Stimulated activated CD4-positive, alpha-beta T cell treated with anti-CD3 and anti-CD28 coated beads, Interleukin-2, amount 100 ng/mL, for 4 hours (primary cell): ENCODE measurements around the gene CPA1.

Experiments used
- DNase-seq: peaks from one replicate; pipeline ENCODE4 v3.0.0-alpha.2; 2020; ENCODE audit warnings: low read depth

The CPA1 gene

DNA sequence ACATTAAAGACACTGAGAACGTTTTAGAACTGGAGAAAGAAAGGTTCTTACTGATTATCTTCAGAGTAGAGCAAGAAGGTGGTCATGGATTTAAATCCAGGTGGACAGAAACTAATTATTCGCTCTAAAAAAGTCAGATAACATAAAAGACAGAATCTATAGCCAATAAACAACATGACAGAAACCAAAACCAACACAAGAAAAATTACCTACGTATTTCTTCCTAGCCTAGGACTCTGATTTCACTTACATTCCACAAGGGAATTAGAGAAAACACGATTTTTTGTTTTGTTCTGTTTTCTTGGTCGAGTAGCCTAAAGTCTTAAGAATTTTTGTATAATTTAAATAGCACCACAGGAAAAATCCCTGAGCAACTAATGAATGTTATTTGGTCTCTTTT is 15.1 kb downstream of the CPA1 start:
- no peak for DNase-seq

DNA sequence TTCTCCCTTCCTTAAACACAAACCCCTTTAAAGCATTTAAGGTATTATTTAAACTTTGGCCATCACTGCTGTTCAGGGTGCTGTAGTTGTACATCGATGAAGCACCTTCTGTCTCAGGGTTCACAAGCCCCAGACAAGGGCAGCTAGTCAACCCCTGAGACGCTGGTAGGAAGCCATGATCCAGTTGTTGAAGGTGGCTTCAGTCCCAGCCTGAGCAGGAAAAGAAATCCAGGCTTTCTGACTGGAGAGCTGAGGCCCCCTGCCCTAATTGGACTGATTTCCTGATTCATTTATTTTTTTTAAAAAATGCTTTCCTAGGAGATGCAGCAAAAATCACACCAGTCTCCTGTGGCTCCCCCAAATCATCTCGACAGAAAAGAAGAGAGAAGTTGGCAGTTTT is 15.8 kb downstream of the CPA1 start:
- no peak for DNase-seq

DNA sequence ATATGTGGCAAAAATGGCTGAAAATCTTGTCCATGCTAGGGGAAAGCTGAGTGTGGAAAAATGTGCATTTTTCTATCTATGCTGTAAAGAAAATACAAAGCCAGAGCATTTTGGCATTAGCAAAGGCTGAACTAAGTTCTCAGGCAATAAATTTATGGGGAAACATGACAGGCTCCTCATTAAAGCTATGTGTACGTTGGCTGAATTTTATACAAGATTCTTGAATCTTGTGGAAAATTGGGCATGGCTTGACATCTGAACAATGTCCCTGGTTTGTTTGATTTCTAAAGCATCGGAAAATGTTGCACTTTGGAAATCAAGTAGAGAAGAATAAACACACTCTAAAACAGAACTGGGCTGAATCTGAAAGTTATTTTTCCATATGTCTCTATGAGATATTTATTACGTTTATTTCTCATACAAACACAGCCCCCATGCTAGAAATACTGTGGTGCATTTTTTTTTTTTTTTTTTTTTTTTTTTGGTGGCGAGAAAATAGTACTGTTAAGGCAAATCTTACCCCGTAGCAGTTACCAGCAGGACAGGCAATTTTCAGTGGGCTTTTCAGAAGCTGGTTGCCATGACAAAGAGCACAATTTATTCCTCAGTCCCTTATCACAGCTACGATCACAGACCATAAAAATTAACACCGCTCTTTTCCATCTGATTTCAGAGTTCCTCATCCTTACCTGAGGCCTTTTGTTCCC is 16.9 kb downstream of the CPA1 start:
- DNase-seq, result no peak

DNA sequence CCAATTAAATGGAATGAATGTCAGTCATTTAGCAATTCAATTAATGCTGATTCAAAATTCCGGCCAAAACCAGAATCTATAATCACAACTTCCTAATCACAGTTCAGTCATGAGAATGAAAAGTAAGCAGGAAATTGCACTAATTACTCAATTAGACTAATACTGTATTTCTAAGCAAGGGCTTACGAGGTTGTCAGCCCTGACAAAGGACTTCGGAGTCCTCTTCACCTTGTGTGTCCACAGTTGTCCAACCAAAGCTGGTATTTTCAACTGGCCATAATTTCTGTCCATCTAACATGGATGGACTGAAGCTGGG is 17.4 kb downstream of the CPA1 start:
- DNase-seq, result no peak

GRCh38 chr7:130398526-130399090 is 18.3 kb downstream of the CPA1 start:
- no peak for DNase-seq

GRCh38 chr7:130400120-130400572 is 19.9 kb downstream of the CPA1 start:
- DNase-seq, result no peak

DNA sequence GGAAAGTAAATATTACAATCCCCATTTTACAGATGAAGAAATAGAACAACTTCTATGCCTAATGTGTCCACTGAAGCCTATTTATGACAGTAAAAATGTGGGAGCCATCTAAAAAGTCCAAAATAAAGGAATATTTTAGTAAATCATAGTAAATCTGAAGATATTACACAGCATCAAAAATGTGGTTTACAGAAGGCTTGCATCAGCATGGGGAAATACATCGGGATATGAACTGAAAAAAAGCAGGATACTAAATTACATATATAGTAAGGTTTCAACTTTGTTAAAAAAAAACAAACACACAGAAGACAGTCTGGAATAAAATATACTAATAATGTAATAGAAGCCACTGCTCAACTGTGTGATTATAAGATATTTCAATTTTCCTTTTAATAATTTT is 20.8 kb downstream of the CPA1 start:
- DNase-seq, result no peak

DNA sequence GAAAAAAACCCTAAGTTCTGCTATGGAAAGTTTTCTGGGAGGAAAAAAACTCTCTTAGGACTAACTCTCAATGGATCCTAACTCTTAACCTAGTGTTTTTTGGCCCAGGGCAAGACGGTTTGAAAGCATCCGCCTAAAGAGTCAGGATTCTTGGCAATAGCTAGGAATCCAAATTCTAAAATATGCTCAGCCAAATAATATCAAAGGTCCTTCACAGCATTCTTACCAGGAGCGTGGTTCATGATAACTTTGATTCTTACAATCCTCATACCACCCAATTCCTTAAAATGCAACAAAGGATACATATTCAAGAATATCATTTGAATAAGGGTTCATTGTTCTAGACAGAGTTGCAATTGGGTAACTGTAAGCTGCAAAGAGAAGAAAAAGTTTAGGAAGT is 21.3 kb downstream of the CPA1 start:
- no peak for DNase-seq

GRCh38 chr7:130405003-130405402 is 24.7 kb downstream of the CPA1 start:
- DNase-seq, result no peak

GRCh38 chr7:130409067-130409711 is 28.9 kb downstream of the CPA1 start:
- DNase-seq, result no peak

- DNase-seq, result no peak
Measured at GRCh38 chr7:130409712-130410072, 29.4 kb downstream of the CPA1 start.

- no peak for DNase-seq
Measured at GRCh38 chr7:130410868-130411541, 30.7 kb downstream of the CPA1 start.

- no peak for DNase-seq
Measured at GRCh38 chr7:130413201-130413600, 32.9 kb downstream of the CPA1 start.

DNA sequence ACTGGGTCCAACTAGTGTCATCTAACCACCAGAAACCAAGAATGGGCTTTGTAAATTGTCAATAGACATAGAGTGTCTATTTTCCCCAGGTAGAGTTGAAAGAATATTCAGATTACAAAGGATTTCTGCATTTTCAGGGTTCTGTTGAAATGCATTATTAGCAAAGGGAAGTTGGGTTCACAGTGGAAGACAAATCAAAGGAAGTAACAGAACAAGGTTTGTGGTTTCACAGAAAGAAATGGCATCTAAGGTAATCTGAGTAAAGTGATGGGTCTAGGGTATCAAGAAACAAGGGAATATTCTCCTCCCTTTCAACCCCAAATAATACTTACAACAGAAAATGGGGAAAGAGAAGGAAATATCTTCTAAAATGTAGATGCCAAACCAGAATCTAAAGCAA is 34.7 kb downstream of the CPA1 start:
- no peak for DNase-seq

GRCh38 chr7:130417213-130417612 is 36.9 kb downstream of the CPA1 start:
- DNase-seq, result no peak

DNA sequence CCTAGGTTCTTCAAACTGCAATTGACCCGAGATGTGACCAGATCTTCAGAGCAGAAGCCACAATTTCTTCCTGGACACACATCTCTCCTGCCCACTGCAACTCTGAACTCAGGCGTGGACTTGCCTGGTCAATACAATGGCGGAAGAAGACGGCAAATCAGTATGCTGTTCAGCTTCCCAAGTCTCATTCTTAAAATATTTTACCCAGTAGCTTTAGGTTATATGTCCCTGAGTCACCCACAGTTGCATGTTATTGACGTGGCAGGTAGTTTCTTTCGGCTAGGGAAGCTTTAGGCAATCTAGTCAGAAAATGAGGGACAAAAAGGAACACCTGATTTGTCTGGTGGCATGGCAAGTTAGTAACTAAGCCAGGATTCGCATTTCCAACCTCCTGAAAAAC is 38.0 kb downstream of the CPA1 start:
- no peak for DNase-seq

DNA sequence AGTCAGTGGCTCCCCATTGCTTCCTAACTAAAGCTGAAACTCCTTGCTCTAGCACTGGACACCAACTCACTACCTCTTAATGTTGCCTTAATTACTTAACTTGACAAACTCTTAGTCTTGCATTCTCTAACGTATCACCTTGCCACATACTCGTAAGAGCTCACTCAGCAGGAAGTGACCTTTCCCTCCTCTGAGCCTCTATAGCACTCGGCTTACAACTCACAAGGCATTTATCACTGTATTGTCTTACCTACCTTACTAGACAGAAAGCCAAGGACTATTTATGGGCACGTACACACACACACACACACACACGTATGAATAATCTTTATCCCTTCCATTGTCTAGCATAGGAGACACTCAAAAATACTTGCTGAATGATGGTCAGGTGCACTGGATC is 39.4 kb downstream of the CPA1 start:
- DNase-seq, result no peak

GRCh38 chr7:130420943-130421578 is 40.8 kb downstream of the CPA1 start:
- no peak for DNase-seq

GRCh38 chr7:130421684-130422083 is 41.4 kb downstream of the CPA1 start:
- no peak for DNase-seq

DNA sequence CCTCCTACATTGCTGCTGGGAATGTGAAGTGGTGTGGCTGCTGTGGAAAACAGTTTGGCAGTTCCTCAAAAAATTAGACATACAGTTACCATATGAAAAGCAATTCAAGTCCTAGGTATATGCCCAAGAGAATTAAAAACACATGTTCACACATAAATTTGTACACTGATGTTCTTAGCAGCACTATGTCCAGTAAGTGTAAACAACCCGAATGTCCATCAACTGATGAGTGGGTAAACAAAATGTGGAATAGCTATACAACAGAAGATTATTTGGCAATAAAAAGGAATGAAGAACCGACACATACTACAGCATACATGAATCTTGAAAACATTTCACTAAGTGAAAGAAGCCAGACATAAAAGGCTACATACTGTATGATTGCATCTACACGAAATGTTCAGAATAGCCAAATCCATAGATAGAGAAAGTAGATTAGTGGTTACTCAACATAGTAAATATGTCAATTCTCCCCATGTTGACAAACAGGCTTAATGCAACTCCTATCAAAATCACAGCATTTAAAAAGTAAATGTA is 43.3 kb downstream of the CPA1 start:
- DNase-seq, result no peak

DNA sequence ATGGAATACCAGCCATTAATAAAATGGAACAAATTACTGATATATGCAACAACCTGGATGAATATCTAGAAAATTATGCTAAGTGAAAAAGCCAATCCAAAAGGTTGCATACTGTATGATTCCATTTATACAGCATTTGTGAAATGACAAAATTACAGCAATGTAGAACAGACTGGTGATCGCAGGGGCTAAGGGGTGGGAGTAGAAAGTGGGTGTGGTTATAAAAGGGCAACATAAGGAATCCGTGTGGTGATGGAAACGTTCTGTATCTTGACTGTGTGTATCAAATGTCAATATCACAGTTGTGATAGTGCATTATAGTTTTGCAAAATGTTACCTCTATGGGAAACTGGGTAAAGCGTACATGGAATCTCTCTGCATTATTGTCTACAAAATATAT is 45.5 kb downstream of the CPA1 start:
- no peak for DNase-seq

- no peak for DNase-seq
Measured at GRCh38 chr7:130426564-130426963, 46.3 kb downstream of the CPA1 start.

DNA sequence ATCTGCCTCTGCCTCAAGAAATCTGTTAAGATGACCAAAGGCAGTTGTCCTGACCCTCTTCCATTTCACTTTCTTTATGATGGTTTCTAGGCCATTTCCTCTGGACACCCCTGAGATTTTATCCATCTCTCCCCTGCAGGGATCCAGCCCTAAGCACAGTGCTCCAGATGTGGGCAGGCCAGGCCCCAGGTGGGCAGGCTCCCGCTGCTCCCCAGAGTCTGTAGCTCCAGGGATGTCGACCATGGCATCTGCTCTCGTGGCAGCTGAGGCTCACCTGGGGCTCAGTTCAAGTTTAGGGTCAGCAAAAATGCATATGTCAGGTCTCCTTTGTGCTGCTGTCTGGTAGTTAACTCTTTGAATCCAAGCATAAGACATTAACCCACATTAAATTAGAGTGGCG is 48.7 kb downstream of the CPA1 start:
- no peak for DNase-seq
